Measurements from ENCODE around the gene ATP11A.

- TF ChIP-seq CBX3 (IDR thresholded peaks at IDR 0.05; ENCODE audit: low read depth) (no peak), RAD21 (IDR thresholded peaks at IDR 0.05; ENCODE audit: low read depth) (no peak), ZFX (IDR thresholded peaks at IDR 0.05) (no peak), REST (IDR thresholded peaks at IDR 0.05; ENCODE audit: low read depth) (no peak), YY1 (IDR thresholded peaks at IDR 0.05; ENCODE audit: extremely low read depth, insufficient replicate concordance, low read depth, low read length) (no peak), SIN3A (IDR thresholded peaks at IDR 0.05; ENCODE audit: low read depth) (no peak), POLR2A (IDR thresholded peaks at IDR 0.05; ENCODE audit: borderline replicate concordance, extremely low read depth, insufficient read depth, insufficient read length) (no peak), CEBPB (IDR thresholded peaks at IDR 0.05; ENCODE audit: low read depth) (no peak), POLR2AphosphoS5 (IDR thresholded peaks at IDR 0.05; ENCODE audit: low read depth, low read length) (no peak), CTCF (IDR thresholded peaks at IDR 0.05 in 2 of 3, conservative IDR thresholded peaks at IDR 0.05 in 1 of 3; ENCODE audit: borderline replicate concordance in 1 of 3, insufficient read depth in 1 of 3, low read depth in 2 of 3, low read length in 2 of 3) (no peak), ATF3 (IDR thresholded peaks at IDR 0.05) (no peak), EZH2 (IDR thresholded peaks at IDR 0.05) (no peak)
These were observed 228.9 kb downstream of the ATP11A start for GRCh38 chr13:112918746-112919145.

All from HCT116 (cell line).